GM18519 (cell line): ENCODE measurements around the gene TCF4.
A peak's percentile ranks its signal among the peaks of the same experiment; 100 is the strongest.

Experiments used
- ATAC-seq: cut with Tn5 transposase; IDR thresholded peaks from one replicate; pipeline ENCODE4 v1.9.1; 2021; ENCODE audit warnings: mild to moderate bottlenecking, moderate library complexity; ENCODE audit not compliant: unreplicated experiment, low FRiP score

TCF4 gene

DNA sequence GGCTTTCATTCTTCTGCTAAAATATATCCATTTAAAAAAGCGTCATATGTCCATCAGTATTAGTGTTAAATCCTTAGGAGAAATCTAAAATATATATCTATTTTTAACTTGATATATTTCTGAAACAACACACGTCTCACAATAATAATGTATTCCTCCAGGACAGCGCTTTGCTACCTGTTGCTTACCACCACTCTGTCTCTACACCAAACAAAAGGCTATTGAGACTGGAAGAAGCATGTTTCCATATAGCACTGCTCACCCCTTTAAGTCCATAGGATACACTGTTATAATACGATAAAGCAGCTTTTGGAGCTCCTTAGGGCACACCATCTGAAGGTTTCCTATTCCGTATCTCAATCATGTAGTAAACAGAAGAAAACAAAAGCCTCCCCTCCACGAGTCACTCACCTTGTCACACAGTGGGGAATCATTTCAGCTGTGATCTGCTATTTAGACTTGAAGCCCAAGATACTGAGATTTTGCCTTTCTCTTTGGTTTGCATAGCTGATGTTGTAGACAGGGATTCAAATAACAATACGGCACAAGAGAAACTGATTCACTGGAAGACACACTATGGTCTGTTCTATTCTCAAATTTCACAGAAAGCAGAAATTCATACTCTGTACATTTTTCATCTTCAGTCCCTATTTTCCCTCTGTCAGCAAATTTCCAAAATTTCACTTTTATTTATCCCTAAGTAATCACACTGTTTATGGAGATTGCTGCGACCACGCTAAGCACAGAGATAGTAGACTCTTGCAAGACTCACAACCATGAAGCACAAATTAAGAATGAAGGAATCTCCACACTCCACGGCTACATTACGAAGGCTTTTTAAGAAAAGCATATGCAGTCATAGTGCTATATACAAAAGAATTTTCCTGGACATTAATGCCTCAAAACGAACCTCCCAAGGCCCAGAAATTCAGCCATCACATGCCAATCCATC is 187.1 kb downstream of the TCF4 start:
- no peak for ATAC-seq

DNA sequence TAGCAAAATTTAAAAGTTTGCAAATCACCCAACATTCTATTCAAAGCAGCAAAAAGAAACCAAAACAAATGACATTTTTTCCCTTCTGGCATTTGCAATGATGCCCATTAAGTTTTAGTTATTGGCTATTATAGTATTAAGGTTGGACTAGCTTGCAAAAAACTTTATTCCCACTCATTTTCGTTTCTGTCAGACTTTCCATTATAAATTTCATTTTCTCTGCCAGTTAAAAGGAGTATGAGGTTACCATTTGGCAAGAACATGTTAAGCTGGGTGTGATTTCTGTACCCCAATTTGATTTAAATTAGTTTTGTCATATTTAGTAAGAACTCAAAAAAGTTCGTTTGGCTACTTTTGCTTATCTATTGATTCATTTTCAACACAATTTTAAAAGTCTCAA is 187.9 kb downstream of the TCF4 start:
- ATAC-seq = no peak

DNA sequence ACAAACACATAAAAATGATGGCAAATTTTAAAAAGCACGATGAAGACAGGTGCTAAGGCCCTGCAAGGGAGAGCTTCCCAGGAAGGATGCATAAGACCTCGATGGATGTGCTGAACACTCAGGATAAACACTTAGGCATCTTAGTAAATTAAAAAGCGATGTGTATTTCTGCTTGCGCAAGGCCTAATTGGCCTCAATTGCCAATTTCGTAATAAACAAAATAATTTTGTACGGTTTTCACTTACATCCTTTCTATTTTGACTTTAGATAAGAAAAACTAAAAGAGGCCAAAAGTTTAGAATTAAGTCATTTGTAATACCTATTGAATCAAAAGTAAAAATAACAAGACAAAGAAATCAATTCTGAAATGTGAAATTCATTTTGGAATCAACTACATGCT is 189.1 kb downstream of the TCF4 start:
- ATAC-seq = no peak

DNA sequence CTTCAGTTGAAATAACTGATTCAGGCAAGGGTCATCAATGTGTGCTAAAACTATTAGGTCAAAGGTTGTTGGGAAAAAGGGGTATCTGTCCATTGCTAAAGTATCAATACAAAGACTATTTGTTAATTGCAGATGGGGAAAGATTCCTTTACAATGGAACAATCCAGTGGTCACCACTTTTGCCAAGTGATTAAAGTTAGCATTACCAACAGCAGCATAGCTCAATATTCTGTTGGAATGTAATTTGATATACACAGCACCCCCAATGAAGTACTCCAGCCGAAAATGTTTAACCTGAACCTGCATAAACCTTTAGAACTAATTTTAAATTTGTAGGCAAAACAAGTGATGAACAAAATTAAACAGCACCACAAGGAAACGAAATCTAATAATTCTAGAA is 191.0 kb downstream of the TCF4 start:
- ATAC-seq = no peak

DNA sequence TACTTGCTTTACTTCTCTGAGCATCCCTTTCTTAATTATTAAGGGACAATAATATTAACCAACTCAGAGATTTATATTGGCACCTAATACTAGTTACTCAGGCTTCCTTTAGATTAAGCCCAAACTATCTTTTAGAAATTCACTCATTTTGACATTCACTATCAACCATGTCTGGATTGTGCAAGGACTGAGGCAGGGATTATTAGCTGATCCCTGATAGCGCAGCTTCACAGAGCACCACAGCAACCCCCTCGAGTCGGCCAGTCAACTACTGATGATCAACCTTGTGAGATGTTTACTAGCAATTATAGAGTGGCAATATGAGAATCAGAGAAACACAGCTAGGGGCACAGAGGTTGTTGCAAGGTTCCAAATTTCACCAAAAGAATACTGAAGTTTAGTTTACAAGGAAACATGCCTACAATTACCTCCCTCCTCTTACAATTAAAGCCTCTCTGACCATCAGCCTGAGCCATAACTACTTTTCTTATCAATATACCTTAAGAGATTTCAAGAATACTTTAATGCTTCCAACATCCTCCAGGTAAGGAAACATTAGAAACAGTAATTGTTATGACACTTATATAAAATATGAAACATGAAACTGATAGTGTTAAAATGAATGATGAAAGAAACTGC is 191.6 kb downstream of the TCF4 start:
- ATAC-seq = no peak

DNA sequence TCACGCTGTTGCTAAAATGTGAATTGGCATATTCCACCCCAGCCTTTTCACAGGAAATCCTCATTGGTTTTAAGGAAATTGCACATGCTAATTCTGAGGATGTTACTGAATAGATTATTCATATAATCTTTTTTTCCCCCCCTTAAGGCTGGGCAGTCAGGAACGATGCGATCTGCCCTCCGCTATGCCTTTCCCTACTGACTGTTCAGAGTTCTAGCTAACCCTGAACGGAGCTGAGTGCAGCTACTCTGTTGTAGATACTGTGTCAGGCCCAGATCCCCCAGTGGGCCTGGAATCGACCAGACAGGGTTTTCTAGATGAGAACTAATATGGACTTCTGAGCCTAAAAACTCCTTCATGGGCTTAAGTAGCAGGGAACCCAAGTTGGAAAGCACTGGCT is 192.2 kb downstream of the TCF4 start:
- no peak for ATAC-seq

DNA sequence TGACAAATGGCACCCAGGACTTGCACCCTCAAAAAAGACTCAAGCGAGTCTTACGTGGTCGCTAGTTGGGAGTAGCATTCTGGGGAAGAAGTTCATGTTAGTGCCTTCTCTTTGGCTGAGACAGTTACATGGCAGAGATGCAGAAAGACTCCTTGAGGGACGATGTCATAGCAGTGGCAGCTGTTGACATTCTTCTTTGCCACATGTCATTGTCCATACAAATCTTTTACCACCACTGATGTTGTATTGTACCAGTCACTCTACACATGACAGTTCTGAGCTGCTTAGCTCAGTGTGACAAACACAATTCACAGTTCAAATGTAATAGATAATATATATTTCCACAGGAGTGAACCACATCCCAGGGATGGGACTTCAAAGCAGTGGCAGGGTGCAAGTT is 197.1 kb downstream of the TCF4 start:
- ATAC-seq = no peak

DNA sequence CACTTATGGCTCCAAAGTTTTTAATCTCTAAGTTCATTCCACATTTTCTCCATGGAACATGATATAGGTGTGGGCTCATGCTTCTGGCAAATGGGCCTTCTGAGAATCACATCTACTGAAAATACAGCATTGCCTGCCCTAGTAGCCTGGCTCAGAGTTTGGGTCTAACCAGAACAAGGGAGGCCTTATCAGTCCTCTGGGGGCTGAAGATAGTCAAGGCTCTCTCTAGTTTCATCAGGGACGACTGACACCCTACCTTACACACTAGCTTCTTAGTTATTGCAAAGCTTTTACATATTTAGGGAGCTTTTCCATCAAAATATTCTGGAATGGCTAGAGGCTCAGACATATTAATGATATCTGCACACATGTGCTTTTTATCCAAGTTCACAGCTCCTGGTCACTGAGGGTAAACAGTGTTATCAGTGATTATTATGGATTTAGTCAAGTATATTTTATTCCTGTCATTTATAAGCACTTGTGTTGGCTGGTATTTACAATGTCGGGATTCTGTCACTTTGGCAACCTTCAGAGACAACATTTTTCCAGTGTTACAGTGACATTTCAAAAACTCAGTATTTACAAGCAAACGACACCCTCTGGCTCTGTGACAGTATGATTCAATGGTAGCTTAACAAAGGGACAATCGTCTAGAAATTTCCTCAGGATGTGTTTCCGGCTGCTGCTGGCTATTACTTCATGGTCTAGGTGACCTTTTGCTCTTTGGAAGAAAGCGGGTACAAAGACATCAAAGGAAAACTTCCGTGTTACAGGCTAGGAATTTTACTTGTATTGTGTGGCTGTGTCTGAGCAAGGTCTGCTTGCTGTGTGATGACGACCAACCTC is 200.6 kb downstream of the TCF4 start:
- no peak for ATAC-seq

DNA sequence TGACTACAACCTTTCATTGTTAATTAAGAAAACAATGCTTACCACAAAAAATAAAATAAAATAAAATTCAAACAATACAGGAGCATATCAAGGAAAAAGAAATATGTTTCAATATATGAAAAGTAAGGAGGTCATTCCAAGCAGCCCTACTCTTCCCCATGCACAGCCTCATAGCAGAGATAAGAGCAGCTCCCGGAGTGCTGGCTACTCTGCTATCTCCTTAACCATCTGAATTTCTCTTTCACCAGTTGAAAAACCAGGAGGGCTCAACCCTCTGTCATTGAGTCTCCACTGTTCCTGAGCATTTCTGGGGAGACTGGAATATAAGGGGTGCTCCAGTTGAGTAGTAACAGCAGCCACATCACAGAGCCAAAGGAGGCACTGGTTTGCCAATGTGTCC is 201.4 kb downstream of the TCF4 start:
- ATAC-seq = no peak

DNA sequence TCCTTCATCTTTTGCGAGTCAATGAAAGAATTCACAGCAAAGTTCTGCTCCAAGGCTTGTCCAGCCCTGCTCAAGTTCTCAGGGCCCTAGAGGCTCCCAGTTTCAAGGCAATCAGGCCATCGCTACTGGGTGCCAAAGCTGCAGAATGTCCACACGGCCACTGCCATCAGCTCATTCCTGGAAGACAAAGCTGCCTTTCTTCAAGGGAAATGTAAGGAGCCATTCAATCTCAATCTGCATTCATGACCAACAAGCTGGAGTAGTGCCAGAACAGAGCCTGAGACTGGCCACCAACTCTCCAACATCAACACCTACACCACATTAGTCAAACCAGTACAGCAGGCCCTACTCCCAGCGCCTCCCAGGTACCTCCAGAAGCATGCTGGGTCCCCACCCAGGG is 202.2 kb downstream of the TCF4 start:
- ATAC-seq = no peak

DNA sequence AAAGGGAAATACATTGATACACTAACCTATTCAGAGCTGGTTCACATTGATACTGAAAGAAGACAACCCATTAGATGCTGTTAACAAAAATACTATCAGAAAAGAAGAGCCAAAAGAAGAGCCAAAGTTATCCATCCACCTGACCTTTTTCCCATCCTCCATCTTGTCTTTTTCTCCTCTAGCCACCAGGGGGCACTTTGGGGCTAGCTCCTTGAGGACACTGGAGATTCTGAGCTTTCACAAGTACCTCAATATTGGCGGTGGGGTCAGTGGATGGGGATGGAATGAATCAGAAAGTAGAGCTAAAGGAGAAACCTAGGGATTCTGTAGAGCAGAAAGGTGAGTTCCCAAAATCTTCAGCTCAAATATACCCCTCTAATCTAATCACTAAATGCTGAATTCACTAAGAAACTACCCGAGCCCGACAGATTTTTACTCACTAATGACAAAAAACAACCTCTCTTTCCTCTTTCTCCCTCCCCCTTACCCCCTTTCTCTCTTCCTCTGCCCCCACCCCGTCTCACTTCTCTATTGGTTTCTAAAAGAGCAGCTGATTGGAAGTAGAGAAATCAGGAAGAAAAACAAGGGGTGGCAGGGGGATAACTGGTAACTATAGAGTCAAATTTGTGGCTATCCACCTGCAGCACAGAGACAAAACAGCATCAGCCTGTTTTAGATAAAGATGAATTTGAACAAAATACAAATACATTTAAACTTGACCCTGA is 203.3 kb downstream of the TCF4 start:
- ATAC-seq = no peak

DNA sequence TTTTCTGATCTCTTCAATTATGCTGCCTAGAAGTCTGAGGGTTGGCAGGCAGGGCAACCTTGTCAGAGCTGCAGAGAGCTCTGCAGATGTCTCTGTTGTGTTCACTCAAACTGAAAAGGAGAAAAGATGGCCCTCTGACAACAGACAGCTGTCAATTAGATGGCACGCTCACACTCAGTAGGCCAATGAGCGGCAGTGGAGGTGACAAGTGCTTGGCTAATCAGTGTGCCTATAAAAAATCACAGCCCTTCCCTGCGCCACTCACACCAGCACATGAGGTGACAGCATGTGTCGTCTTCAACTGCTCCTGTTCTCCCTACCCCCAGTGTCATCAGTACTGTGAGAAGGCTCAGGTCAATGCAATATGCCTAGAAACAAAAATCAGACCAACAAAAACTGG is 203.9 kb downstream of the TCF4 start:
- no peak for ATAC-seq

DNA sequence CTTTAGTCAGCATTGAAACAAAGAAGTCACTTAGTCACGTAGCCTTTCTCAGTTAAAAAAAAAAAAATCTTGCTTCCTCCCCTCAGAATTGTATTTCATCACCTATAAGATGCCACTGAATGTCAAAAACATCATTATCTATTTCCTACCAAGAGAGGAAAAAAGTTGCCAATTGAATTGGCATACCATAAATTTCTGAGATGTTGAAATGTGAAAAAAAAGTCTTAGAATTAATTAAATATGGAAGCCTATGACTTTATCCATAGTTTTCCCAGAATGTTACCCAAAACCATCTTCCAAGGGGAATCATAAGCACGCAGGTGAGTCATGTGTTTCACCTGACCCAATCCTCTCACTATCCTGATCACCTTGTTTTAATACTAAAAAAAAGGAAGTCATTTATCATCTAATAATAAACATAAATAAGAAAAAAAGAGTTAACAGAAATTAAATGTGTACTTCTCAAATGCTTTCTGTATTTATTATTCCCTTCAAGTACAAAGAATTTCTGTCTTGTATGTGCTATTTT is 205.7 kb downstream of the TCF4 start:
- ATAC-seq = no peak

DNA sequence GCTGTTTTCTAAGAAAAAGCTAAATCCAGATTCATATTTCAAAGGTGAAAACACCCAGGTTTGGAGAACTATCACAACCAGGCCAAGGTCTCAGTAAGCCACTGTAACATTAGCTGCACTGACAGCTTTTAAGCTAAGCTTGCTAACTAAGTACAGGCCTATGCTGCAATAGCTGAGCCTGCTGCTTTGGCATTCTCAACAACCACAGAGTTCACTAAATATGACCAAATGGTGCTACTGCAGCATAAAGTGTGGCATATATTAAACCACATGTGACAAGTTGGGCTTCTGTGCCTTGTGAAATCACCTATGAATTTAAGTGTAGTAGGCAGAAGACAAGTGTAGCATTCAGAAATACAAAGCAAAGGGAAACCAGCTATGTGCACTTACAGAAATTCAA is 206.7 kb downstream of the TCF4 start:
- ATAC-seq = no peak

DNA sequence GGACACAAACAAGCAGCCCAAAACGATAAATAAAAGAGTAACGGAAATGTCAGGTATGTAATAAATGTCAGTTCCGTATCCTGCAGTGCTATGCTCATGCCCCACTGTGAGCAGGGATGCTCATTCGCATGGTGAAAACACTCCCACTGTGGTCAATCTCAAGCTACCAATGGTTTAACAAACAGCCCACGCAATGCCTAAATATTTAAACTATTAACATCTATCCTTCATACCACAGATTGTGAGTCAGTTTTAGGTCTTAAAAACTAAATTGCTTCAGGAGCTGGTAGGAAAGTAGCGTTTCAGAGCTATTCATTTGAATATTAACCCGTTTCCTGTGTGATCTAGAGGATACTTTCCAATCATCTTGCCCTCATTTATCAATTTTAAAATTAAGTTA is 207.4 kb downstream of the TCF4 start:
- no peak for ATAC-seq

DNA sequence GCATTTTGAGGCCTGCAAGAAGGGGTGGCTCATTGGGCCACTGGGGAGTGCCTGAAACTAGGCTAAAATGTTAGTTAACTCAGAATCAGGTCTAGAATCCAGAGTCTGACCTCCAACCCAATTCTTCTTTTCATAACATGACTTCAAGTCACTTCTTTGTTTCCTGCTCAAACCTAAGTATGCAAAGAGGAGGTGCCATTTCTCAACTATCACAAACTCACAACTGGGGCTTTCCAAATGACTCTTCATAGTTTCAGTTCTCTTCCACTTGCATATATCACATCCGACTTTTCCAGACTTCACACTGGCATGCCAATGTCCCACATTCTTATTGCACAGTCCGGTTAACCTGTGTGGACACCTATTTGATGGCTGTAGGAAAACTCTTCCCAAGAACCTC is 211.6 kb downstream of the TCF4 start:
- ATAC-seq = peak; percentile 92

DNA sequence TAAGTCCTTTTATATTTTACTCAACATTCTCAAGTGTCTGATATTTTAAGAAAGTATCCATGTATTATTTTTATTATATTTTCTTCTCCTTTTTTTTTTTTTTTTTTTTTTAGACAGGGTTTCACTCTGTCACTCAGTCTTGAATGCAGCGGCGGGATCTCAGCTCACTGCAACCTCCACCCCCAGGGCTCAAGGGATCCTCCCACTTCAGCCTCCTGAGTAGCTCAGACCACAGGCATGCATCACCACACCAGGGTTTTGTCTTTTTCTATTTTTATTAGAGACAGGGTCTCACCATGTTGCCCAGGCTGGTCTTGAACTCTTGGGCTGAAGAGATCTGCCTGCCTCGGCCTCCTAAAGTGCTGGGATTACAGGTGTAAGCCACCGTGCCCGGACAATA is 212.1 kb downstream of the TCF4 start:
- ATAC-seq = no peak

DNA sequence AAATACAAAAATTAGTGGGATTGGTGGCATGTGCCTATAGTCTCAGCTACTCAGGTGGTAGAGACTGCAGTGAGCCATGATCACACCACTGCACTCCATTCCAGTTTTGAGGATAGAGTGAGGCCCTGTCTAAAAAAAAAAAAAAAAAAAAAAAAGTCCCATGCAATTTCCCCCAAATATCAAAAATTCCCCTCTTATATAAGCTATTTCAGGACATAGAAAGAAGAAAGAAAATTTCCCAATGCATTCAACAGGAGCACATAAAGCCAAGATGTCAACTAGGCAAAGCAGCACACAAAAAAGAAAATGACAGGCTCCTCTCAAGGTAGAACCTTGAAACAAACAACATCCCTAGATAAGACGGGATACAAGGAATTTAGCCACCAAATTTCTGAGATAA is 213.3 kb downstream of the TCF4 start:
- ATAC-seq = no peak

DNA sequence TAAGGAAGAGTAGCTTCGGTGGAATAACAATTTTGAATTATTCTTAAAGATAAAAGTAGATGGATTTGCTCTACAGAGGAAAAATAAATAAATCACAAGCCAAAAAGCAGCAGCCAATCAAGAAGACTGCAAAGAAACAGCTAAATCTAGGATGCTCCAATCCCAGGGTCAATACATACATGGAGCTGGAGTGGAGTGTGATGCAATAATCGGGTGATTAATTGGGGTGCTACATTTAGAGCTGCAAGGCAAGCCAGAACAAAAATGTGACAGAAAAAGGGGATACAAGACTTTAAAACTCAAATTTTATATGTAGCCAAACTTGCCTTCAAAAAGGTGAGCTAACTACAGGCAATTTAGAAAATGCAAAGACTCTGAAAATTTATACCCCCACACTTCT is 215.8 kb downstream of the TCF4 start:
- ATAC-seq = no peak

DNA sequence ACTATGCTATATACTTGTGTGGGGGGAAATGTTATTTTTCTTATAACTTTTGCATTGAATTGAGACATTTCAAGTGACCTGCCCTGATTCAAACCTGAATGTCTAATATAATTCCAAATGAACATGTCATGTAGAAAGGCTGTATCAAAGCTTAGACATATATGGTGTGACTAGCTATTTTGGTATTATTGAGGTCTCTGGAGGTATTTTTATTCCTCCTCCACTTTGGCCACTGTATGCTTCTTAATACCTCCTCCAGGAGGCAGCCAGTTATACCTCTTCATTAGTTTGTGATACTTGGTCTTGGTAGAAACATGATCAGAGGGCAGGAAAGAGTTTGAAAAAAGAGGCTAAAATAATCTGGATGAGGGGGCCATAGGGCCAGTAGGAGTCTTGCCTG is 217.1 kb downstream of the TCF4 start:
- no peak for ATAC-seq
